Left ventricle myocardium superior (tissue), 1 donor: Measurements from ENCODE around the gene HCFC1. TPM values are rescaled to one million over a fixed set of nuclear protein-coding genes. Genes with fewer than 3 reads are reported as not detected.

Source experiments
- ATAC-seq: fragments of 200-7000 bp; cut with Tn5 transposase; one replicate; pipeline ENCODE4 v1.9.1; 2020; ENCODE audit warnings: mild to moderate bottlenecking, moderate library complexity
- DNase-seq: peaks from one replicate; pipeline ENCODE4 v3.0.0-alpha.2; 2020
- intact Hi-C: fragments of 100-400 bp; cut with micrococcal nuclease; formaldehyde crosslinking; loops from one replicate; pipeline ENCODE4 v1.11.0; 2022
- total RNA-seq: library from RNA; stranded (reverse); fragmentation: NEBNext Ultra II Directional; extraction: Animal tissue kit (Norgen Biotek cat#: 25700); gene quantifications from one replicate; pipeline ENCODE4 v1.2.1, GENCODE V29; 2021
- donor health status: DM: no; HTN: yes; CAD: no; lungs with severe emphysema.

Gene HCFC1
- total RNA-seq, 1 donor from 2014 or later, result 27.0 TPM

DNA sequence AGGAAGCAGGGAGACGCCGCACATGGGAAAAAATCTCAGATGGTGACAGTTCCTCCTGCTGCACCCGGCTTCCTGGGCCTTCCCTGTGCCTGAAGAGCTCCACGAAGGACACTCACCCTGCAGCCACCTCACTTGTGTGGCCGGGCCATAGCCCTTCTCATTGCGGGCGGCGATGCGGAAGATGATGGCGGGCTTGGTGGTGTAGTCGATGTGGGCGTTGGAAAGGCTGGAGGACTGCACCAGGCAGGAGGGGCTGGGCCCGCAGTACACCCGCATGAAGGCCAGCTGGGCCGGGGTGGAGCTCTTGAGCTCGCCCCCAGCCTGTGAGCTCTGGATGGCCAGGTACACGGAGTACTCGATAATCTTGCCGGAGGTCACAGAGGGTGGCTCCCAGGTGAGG, 21.5 kb downstream of the HCFC1 start:
- DNase-seq (no peak), ATAC-seq (no peak)
- intact Hi-C loops, result loop anchor here (10.0 kb wide), 1 partner anchor 185 kb away; the partner anchor contains the start of gene PLXNB3

DNA sequence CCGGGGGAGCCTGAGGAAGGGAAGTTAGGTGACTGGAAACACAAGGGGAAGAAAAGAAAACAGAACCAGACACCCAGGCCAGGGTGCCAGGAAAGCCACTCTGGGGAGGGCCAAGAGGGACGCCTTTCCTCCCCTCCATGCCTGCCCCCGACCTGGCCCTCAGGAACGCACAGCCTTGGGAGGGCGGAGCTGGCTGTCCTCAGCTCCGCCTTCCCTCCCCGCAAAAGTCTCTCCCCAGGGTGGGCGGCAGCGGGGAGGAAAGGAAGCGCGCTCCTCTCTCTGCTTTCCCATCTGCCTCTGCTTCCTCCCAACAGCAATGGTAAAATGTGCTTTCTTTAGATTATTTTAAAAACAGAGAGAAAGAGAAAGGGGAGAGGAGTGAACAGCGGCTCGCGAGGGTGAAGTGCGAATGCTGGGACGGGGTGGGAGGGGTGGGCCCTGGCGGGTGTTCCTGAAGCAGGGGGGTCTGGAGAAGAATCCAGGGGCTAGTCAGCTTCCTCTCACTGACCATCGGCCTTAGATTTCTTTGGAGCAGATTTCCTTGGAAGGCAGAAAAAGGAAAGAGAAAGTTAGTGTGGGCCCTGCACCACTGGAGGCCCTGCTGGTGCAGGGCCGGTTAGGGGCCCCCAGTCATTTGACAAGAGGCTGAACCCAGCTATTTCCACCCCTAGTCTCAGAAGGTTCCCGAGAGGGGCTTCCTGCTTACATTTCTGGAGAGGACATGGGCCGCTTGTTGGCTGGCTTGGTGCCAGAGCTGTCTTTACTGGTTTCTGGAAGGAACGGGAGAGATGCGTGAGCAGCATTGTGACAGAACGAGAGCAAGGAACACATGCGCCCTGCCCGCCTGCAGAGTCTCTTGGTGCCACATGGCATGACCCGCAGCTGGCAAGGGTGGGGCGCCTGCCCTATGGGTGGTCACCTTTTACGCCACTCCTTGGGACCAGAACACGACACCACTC, 22.5 kb downstream of the HCFC1 start:
- intact Hi-C loops, result no loop called here
- ATAC-seq, result peak; percentile 6

DNA sequence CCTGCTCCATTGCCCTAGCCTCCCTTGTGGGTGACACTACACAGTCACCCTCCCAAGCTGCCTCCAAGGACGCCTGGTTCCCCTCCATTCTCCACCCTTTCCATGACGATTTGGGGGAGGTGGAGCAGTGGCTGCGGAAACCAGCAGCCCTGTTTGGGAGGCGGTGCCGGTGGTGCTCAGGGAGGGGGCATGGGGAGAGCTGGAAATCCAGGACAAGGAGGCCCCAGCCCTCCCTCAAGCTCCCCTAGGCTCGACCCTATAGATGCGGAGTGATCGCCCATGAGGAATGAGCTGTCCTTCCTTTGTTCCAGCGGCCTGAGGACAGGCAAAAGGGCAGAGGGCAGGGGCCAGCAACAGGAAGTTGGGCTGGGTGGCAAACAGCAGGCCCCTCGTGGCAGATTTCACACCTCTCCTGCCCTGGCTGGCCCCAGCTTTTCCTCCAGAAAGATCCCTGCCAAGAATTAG, 23.6 kb downstream of the HCFC1 start:
- intact Hi-C loops, result no loop called here
- ATAC-seq (peak; percentile 30), DNase-seq (no peak)

More for the DNA sequence above, 22.5 kb downstream of the HCFC1 start:
- no peak for DNase-seq

DNA sequence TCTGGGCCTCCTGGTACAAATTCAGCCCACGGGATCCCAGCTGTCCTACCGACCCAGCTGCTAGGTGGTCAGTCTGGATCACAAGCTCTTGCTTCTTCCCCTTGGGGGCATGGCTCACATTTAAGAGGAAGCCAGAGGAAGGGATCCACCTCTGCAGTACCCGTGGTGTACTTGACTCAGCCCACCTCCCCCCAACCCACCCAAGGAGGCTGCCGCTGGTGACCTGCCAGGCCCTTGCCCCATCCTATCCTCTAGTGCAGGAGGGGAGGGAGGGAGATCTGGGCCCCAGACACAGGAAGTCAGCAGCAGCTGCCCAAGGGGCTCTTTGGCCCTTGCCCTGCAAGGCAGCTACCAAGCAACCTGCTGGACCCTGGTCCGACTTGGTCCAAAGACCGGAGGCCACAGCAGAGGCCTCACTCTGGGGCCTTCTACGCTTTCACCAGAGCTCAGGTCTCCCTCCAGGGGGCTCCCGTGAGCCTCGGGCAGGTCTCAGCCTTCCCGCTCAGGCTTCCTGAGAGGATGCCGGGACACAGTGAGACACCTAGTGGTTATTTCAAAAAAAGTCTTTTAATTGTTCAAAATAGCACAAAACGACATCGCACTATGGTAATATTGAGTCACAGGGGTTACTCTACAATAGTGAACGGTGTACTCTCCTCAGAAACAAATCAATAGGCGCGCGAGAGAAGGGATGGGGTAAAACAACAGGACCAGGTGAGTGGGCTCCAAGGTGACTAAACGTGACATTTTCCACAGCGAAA, 24.4 kb downstream of the HCFC1 start:
- intact Hi-C loops, result no loop called here
- DNase-seq (peak; percentile 78), ATAC-seq (peak; percentile 77)

DNA sequence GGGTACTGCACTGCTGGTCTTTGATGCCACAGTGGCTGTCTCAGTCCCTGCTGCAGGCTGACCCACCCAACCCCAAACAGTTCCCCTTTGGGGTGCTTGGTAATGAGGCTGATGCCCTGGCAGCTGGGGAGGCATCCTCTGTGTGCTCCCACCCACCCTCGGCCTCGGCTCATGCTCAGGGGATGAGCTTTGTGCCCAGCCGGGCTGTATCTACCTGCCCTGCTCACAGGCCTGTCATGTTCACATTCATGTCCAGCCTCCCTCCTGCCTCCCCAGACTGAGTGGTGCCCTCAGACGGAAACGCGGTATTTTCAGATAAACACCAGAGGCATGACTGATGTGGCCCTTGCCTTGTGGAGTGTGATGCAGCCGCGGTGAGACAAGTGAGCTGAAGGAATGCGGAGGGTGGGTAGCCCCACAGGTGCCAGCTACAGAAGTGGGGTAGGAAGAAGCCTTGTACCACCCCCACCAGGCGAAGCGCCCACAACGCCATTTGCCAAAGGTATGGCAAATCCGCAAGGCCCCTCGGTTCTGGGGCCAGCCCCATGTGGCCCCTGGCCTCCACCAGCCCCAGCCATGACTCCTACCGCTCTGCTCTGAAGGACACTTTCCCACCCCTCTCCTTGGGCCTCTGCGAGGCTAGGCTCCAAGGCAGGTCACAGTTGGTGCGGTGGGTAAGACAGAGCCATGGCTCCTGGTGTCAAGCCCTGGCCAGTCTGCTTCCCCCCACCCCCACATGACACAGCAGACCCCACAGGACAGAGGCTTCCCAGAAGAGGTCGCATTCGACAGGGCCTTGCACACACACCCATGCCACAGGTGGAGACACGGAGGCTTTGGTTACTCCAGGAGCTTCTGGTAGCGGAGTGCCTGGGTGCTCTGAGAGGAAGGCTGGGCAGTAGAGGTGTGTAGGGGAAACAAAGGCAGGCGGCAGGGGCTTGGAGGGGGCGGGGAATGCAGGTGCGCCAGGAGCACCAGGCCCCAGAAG, 25.4 kb downstream of the HCFC1 start:
- DNase-seq, result no peak
- no peak for ATAC-seq
- intact Hi-C loops, result no loop called here

DNA sequence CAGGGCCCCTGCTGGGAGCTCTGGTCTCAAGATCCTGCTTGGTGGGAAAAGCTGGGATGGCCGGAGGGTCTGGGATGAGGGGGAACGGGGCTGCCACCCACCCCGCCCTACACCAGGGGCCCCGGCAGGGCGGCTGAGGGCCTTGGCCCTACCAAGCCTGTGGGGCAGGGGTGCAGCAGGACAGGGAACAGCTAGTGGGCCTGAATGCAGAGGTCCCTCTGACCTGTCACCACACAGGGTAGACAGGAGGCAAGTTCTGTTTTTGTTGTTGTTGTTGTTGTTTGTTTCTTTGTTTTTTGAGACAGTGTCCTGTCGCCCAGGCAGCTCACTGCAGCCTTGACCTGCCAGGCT, 26.8 kb downstream of the HCFC1 start:
- intact Hi-C loops, result no loop called here
- DNase-seq, result no peak
- peak; percentile 6 for ATAC-seq

DNA sequence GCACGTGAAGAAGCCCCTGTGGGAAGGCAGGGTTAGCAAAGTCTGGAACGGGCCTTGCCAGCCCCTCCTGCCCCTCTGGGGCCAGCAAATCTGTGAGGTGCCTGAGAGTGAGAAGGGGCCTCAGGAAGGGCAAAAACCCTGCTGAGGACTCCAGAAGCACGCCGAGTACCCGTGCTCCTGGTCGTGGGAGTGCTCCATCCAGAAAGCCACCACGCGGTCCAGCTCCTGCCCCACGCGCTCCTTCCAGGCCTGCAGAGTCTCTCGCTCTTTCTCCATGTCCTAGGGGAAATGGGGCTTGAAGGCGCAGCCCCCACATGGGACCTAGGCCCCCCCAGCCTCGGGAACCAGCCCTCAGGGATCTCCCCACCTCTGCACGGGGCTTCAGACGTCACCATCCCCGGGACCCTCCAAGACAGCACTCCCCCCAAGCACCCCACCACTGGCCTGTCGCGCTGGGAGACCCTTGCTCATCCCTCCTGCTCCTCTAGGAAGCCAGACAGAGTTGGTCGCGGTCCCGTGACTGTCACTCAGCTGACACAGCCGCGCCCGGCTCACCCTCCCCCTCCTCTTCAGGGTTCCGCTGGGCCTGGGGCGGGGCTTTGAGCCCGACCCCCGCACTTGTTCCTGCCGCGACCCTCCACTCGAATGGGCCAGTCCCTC, 27.3 kb downstream of the HCFC1 start, which contains the start of gene RENBP:
Gene RENBP (minus strand): TSS at position 504 of the 660 bp plus-strand sequence. CDS start 33 bp downstream, at position 471.
- intact Hi-C loops, result no loop called here
- peak; percentile 76 for DNase-seq

DNA sequence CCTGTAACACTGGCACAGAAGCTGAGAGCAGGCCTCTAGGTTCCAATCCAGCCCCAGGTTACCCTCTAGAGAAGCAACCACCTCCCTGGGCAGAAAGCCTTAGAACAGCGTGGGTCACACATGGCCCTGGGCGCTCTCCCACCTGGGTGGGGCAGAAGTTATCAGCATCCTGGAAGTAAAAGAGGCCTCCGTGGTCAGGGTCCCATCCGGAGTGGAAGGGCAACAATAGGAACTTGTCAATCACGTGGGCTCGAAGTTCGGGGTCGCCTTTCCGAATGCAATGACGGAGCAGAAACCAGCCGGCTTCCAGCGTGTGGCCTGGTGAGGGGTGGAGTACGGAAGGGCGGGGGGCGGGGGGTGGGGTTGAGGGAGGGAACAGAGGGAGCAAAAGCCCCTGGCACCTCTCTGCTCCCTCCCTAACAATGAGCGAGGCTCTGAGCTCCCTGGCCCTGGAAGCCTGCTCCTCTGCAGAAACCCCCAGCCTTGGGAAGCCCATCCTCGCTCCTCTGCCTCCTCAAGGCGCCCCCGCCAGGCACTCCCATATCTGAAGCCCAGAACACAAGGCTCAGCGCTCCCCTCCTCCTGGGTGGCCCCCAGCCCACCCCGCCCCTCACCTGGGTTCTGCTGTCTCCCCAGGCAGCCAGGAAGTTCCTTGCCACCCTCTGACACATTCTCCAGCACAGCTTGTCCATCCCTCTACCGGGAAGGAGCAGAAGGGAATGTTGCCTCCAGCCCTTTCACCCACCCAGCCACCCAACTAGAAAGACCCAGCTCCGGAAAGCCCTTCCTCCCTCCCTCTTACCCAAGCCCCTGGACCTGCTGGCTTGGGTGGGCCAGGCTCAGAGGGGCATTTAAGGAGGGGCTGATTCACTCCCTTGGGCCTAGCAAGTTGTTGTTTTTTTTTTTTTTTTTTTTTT, 30.0 kb downstream of the HCFC1 start:
- DNase-seq (no peak), ATAC-seq (no peak)
- intact Hi-C loops, result no loop called here

More for the DNA sequence above, 27.3 kb downstream of the HCFC1 start, which contains the start of gene RENBP:
- ATAC-seq, result peak; percentile 65

DNA sequence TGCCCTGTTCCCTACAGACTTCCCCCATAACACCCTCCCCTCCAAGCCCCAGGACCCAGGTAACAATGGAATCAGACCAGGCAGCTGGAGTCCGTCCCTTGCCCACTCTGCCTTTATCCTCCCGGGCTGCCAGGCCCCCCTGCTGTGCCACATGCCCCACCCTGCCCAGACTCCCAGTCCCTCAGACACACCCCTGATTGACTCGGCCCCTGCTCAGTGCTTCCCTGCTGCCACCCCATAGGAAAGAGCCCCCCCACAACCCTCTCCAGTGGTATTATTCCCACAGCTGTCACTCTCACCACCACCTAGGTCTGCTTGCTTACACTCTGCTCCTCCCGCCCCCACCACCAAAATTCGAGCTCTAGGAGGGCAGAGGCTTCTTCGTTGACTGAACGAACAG, 32.0 kb downstream of the HCFC1 start:
- DNase-seq, result no peak
- intact Hi-C loops, result no loop called here
- no peak for ATAC-seq

DNA sequence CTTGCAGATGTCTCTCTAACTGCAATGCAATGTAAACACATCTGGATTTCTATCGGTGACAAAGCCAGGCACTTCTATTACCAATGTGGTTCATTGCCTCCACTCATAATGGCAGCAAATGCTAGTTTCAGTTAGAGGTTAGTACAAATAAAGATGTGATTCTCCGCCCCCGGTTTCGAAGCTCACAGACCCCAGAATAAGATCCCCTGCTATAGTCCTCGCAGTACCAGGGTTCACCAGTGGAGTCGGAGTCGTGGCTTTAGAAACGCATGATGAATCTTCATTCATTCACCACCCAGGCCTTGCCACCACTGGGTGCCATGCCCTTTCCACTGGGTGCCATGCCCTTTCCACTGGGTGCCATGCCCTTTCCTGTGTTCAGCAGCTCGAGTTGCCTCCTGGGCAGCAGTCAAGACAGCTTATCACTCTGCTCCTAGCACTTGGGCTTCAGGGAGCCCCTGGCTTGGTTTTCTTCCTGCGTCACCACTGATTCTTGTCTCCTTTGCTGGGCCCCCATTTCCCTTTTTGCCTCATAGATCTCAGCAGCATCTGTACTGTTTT, 33.3 kb downstream of the HCFC1 start:
- no peak for ATAC-seq
- no peak for DNase-seq
- intact Hi-C loops, result no loop called here

DNA sequence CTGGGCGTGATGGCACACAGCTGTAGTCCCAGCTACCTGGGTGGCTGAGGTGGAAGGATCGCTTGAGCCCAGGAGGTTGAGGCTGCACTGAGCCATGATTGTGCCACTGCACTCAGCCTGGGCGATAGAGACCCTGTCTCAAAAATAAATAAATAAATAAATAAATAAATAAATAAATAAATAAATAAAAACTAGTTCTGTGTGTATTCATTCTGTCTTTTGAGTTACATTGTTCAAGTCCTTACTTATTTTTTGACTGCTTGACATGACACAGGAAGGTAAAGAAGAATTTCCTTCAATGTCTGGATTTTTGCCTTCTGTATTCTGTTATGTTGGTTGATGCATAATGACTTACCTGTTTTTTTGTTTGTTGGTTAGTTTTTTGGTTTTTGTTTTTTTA, 34.6 kb downstream of the HCFC1 start:
- DNase-seq, result no peak
- intact Hi-C loops, result no loop called here
- ATAC-seq, result no peak

DNA sequence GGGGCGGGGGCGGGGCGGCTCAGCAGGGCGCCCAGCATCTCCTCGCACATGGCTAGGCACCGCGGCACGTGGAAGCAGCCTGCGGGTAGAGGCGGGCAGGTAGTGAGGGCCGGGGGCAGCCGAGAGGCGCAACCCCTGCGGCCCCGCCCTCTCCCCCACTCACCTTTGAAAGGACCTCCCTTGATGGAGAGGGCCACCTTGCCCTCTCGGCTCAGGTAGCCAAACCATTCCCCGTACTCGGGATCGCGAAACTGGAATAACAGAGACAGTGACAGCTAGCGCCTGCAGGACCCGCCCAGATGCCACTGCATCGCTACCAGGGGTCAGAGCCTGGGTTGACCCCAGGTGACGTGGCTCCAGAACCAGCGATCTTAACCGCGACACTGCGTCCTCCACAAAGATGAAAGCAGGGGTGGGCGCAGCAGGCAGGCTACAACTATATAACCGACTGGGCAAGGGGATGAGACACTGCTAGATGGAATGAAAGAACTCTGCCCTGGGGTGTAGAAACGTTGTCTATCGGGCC, 36.2 kb downstream of the HCFC1 start:
- DNase-seq (no peak), ATAC-seq (no peak)
- intact Hi-C loops, result no loop called here

DNA sequence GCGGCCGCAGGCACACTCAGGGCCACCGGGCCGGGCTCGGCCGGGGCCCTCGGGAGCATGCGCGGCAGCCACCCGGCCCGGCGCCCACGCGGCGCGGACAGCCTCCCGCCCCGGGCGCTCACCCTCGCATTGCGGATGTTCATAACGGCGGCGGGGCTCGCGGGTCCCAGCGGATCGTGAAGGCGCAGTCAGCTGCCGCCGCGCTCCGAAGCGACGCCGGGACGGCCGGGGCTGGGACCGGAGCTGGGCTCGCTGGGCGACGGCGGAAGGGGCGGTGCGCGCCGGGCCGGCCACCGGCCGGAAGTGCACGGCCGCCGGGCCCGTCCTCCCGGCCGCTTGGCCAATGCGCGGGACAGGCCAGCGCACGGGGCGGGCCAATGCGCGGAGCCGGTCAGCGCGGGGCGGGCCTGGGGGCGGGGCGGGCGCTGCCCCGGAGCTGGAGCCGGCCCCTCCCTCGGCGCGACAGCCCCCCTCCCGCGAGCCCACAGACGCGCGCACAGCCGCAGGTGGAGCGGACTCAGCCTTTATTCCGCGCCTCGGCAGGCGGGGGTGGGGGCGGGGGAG, 36.8 kb downstream of the HCFC1 start, which contains the start of gene NAA10:
Gene NAA10 (minus strand): TSS at position 276 of the 564 bp plus-strand sequence. CDS start 133 bp downstream, at position 143.
- ATAC-seq, result peak; percentile 98
- intact Hi-C loops, result no loop called here
- peak; percentile 86 for DNase-seq

DNA sequence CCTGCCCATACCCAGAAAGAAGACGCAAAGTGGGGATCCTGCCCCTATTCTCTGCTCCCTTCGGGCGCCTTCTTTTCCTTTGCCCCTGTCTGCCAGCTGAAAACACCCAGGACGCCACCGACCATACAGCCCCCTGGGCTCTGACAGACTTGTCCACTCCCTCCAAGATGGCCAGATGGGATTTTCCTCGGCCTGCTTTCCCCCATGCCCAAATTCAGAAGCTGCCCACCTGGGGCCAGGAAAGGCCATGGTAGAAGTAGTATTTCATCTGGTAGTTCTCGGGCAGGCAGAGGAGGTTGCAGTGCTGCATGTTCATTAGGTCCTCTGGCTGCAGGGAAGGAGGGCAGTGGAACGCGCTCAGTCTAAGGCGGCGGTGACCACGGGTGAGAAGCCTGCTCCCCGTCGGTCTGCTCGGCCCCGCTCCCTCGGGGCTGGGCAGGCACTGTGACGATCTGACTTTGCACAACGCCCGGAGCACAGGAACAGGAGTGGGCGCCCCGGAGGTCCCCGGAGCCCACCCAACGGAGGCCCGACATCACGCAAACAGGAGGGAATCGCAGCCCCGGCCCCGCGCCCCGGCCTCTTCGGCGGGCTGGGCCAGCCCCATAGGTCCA, 37.4 kb downstream of the HCFC1 start:
- peak; percentile 3 for ATAC-seq
- no peak for DNase-seq
- intact Hi-C loops, result no loop called here

DNA sequence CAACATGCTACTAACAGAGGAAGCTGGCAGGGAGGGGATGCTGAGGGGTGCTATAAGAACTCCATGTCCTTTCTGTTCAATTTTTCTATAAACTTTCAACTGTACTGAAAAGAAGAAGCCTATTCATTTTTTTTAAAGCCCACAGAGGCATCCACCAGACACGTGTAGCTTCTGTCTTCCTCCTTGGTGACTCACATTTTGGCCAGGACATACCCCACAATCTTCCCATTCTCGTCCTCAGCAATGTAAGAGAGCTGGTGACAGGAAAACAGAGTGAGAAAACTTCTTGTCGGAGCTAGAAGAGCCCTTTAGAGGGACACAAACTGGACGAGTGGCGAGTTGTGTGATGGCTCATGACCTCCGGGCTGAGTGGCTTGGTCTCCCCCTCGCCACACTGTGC, 37.9 kb downstream of the HCFC1 start:
- ATAC-seq (no peak), DNase-seq (no peak)
- intact Hi-C loops, result no loop called here
